Peyer's patch (tissue), 4 donors: Measurements from ENCODE around the gene C7. TPM values are rescaled to one million over a fixed set of nuclear protein-coding genes. Genes with fewer than 3 reads are reported as not detected.

Experiments
- DNase-seq, 3 donors: peaks; one replicate each; pipeline ENCODE4 v3.0.0-alpha.2; 2017 to 2019
- H3K27ac ChIP-seq, 4 donors: fragments of 200-600 bp; sonication (generic); one replicate each; pipeline ENCODE4 v1.5.1; 2016 to 2019
- H3K27me3 ChIP-seq, 2 donors: fragments of 200-600 bp; sonication (generic); one replicate each; pipeline ENCODE4 v1.5.1; 2019
- H3K36me3 ChIP-seq, 3 donors: fragments of 200-600 bp; sonication (generic); one replicate each; pipeline ENCODE4 v1.5.1; 2016 to 2019
- H3K4me1 ChIP-seq, 4 donors: fragments of 200-600 bp; sonication (generic); one replicate each; pipeline ENCODE4 v1.5.1; 2016 to 2019
- H3K4me3 ChIP-seq, 4 donors: fragments of 200-600 bp; sonication (generic); 1 replicate in 3 of 4; 2 replicates in 1 of 4; pipeline ENCODE4 v1.5.1; 2016 to 2019; ENCODE audit warnings: mild to moderate bottlenecking in 1 of 4
- H3K9me3 ChIP-seq, 4 donors: fragments of 200-600 bp; sonication (generic); one replicate each; pipeline ENCODE4 v1.5.1; 2016 to 2019; ENCODE audit warnings: mild to moderate bottlenecking in 1 of 4
- CTCF ChIP-seq, 6 experiments: fragments of 450-650 bp in 4 of 6; fragments of 200-600 bp in 2 of 6; sonication (generic) in 1 of 6; IDR thresholded peaks; one replicate each; pipeline ENCODE4 v1.5.1; 2017 to 2019; ENCODE audit warnings: antibody characterized with exemption in 6 of 6, mild to moderate bottlenecking in 3 of 6, moderate library complexity in 1 of 6
- POLR2A ChIP-seq, 2 donors: fragments of 450-650 bp; IDR thresholded peaks; one replicate each; pipeline ENCODE4 v1.5.1; 2017; ENCODE audit warnings: antibody characterized with exemption in 2 of 2, mild to moderate bottlenecking in 2 of 2, moderate library complexity in 2 of 2
- total RNA-seq, 4 donors: library from RNA; depleted of rRNA; stranded (reverse); fragments of >200 nt; gene quantifications; one replicate each; pipeline ENCODE4 v1.1.0, GENCODE V29; 2016

Gene C7
- total RNA-seq, 4 donors from 2014 or later, result 42.2 to 287 (median 56.4) TPM

GRCh38 chr5:40937075-40937474 is 27.8 kb downstream of the C7 start:
- no peaks in the 10 kb centered on the region for H3K9me3 ChIP-seq

GRCh38 chr5:40939753-40940152 is 30.5 kb downstream of the C7 start:
- H3K36me3 ChIP-seq, result no peaks in the 10 kb centered on the region
- no peaks in the 10 kb centered on the region for H3K9me3 ChIP-seq
- DNase-seq, result no peak
- TF ChIP-seq CTCF (IDR thresholded peaks at IDR 0.05) (no peak), POLR2A (IDR thresholded peaks at IDR 0.05) (no peak)
- no peak overlapping the region for H3K27ac ChIP-seq
- H3K27me3 ChIP-seq, result no peaks in the 10 kb centered on the region
- no peaks in the 10 kb centered on the region for H3K4me1 ChIP-seq
- H3K4me3 ChIP-seq, result no peak overlapping the region

More at GRCh38 chr5:40937075-40937474, 27.8 kb downstream of the C7 start:
- Histone ChIP-seq H3K27ac (no peak overlapping the region), H3K27me3 (no peaks in the 10 kb centered on the region), H3K4me3 (no peak overlapping the region), H3K36me3 (no peaks in the 10 kb centered on the region), H3K4me1 (no peaks in the 10 kb centered on the region)
- TF ChIP-seq POLR2A (IDR thresholded peaks at IDR 0.05), result no peak
- TF ChIP-seq CTCF (IDR thresholded peaks at IDR 0.05), result no peak
- DNase-seq, result no peak

- Histone ChIP-seq H3K4me3 (no peak overlapping the region), H3K27me3 (no peaks in the 10 kb centered on the region), H3K27ac (no peak overlapping the region), H3K9me3 (no peaks in the 10 kb centered on the region), H3K36me3 (no peaks in the 10 kb centered on the region), H3K4me1 (no peaks in the 10 kb centered on the region)
- TF ChIP-seq CTCF (IDR thresholded peaks at IDR 0.05), result no peak
- DNase-seq, result no peak
Measured at GRCh38 chr5:40945111-40945510, 35.8 kb downstream of the C7 start.

GRCh38 chr5:40955313-40955712 is 46.0 kb downstream of the C7 start:
- H3K4me3 ChIP-seq, result no peak overlapping the region
- no peaks in the 10 kb centered on the region for H3K27me3 ChIP-seq
- TF ChIP-seq CTCF (IDR thresholded peaks at IDR 0.05), result no peak
- no peak for TF ChIP-seq POLR2A (IDR thresholded peaks at IDR 0.05)
- peaks cover 0 to 6% (median 0%) of the 10 kb centered on the region in 3 donors for H3K36me3 ChIP-seq
- no peak overlapping the region for H3K27ac ChIP-seq
- no peaks in the 10 kb centered on the region for H3K4me1 ChIP-seq
- no peak for DNase-seq
- no peaks in the 10 kb centered on the region for H3K9me3 ChIP-seq

- no peak for DNase-seq
- peaks cover 0 to 6% (median 0%) of the 10 kb centered on the region in 3 donors for H3K36me3 ChIP-seq
Measured at GRCh38 chr5:40957048-40957447, 47.8 kb downstream of the C7 start.

More at GRCh38 chr5:40957048-40957447, 47.8 kb downstream of the C7 start:
- H3K9me3 ChIP-seq, result no peaks in the 10 kb centered on the region
- H3K4me3 ChIP-seq, result no peak overlapping the region
- H3K27me3 ChIP-seq, result no peaks in the 10 kb centered on the region
- no peaks in the 10 kb centered on the region for H3K4me1 ChIP-seq
- H3K27ac ChIP-seq, result no peak overlapping the region
- TF ChIP-seq CTCF (IDR thresholded peaks at IDR 0.05), result no peak
- TF ChIP-seq POLR2A (IDR thresholded peaks at IDR 0.05), result no peak
